H1 (cell line): ENCODE results near the gene MMP25. TPM values are rescaled to one million over a fixed set of nuclear protein-coding genes. Genes with fewer than 3 reads are reported as not detected.

ENCODE experiments used
- CTCF ChIA-PET: fragments of 300-600 bp; sonication (Branson Sonifier 250); formaldehyde crosslinking; loops from one replicate; lab custom pipeline; 2021; ENCODE audit not compliant: partially characterized antibody; lab: Charles Lee
- POLR2A ChIA-PET: fragments of 300-600 bp; sonication (Branson Sonifier 250); formaldehyde crosslinking; loops from one replicate; lab custom pipeline; 2021; ENCODE audit warnings: inconsistent platforms; ENCODE audit not compliant: partially characterized antibody; lab: Charles Lee
- DNase-seq, 2 experiments: peaks; one replicate each; pipeline versions ENCODE4 v3.0.0 to v3.0.0-alpha.2; 2010 to 2022; ENCODE audit warnings: low spot score in 2 of 2, low read depth in 1 of 2, mixed read lengths in 1 of 2
- FAIRE-seq: peaks from 2 replicates; lab custom pipeline; 2011; peaks lifted over from hg19 to GRCh38; lab: Jason Lieb, UNC
- H2AFZ ChIP-seq: 2 replicates; pipeline ENCODE4 v1.8.1; 2012; ENCODE audit warnings: low read length, inconsistent platforms
- H2AK5ac ChIP-seq: 2 replicates; pipeline ENCODE4 v1.6.1; 2013; ENCODE audit warnings: low read depth, low read length
- H2BK120ac ChIP-seq: replicated peaks from 2 replicates; pipeline ENCODE3; 2013; ENCODE audit warnings: low read depth, low read length, inconsistent platforms
- H2BK12ac ChIP-seq: 2 replicates; pipeline ENCODE4 v1.6.1; 2013; ENCODE audit warnings: low read depth, low read length
- H2BK15ac ChIP-seq: 2 replicates; pipeline ENCODE4 v1.6.1; 2013; ENCODE audit warnings: low read length
- H2BK20ac ChIP-seq: 2 replicates; pipeline ENCODE4 v1.6.1; 2013; ENCODE audit warnings: low read length
- H2BK5ac ChIP-seq: 2 replicates; pipeline ENCODE4 v1.6.1; 2013; ENCODE audit warnings: low read depth, low read length
- H3K14ac ChIP-seq: 2 replicates; pipeline ENCODE4 v1.6.1; 2013; ENCODE audit warnings: inconsistent platforms; ENCODE audit not compliant: insufficient read length
- H3K18ac ChIP-seq: 2 replicates; pipeline ENCODE4 v1.6.1; 2013; ENCODE audit warnings: low read length; ENCODE audit errors: extremely low read depth
- H3K23ac ChIP-seq: 2 replicates; pipeline ENCODE4 v1.6.1; 2013; ENCODE audit warnings: inconsistent platforms; ENCODE audit not compliant: insufficient read length
- H3K23me2 ChIP-seq: 2 replicates; pipeline ENCODE4 v1.6.1; 2013; ENCODE audit warnings: low read depth, low read length
- H3K27ac ChIP-seq: 2 replicates; pipeline ENCODE4 v1.6.1; 2011; ENCODE audit warnings: low read depth, low read length, inconsistent platforms
- H3K27me3 ChIP-seq, 4 experiments: replicated peaks in 1 of 4; 1 replicate in 1 of 4; 2 replicates in 3 of 4; pipeline versions ENCODE4 v1.6.1 to v1.8.1; 2011 to 2013; ENCODE audit warnings: low read length in 3 of 4, mild to moderate bottlenecking in 3 of 4, inconsistent platforms in 2 of 4, mixed read lengths in 2 of 4, moderate library complexity in 1 of 4; ENCODE audit not compliant: control insufficient read depth in 3 of 4, insufficient read depth in 3 of 4; ENCODE audit errors: extremely low read depth in 1 of 4
- H3K36me3 ChIP-seq, 4 experiments: 2 replicates each; pipeline versions ENCODE4 v1.6.1 to v1.8.1; 2011 to 2013; ENCODE audit warnings: mild to moderate bottlenecking in 4 of 4, low read length in 3 of 4, moderate library complexity in 2 of 4, control low read depth in 1 of 4, inconsistent platforms in 1 of 4; ENCODE audit not compliant: insufficient read depth in 4 of 4, control insufficient read depth in 2 of 4
- H3K4ac ChIP-seq: replicated peaks from 2 replicates; pipeline ENCODE3; 2013; ENCODE audit warnings: low read length, low read depth, mixed read lengths, inconsistent platforms; ENCODE audit not compliant: insufficient read length
- H3K4me1 ChIP-seq, 4 experiments: replicated peaks in 1 of 4; 1 replicate in 1 of 4; 2 replicates in 3 of 4; pipeline versions ENCODE4 v1.6.1 to v1.8.1; 2011 to 2013; ENCODE audit warnings: low read length in 3 of 4, inconsistent platforms in 2 of 4, mixed read lengths in 1 of 4; ENCODE audit not compliant: insufficient read depth in 4 of 4, control insufficient read depth in 3 of 4
- H3K4me2 ChIP-seq, 2 experiments: 2 replicates each; pipeline versions ENCODE4 v1.6.1 to v1.8.1; 2011 to 2013; ENCODE audit warnings: low read depth in 2 of 2, low read length in 2 of 2, control low read depth in 1 of 2, inconsistent platforms in 1 of 2, mild to moderate bottlenecking in 1 of 2; ENCODE audit not compliant: insufficient read depth in 1 of 2
- H3K4me3 ChIP-seq, 4 experiments: fragments of 200-600, 300-600 bp in 1 of 4; sonication (generic), shearing (Covaris generic), sonication (Bioruptor Twin) in 1 of 4; 2 replicates each; pipeline versions ENCODE4 v1.5.1 to v1.8.1; 2011 to 2016; ENCODE audit warnings: low read length in 4 of 4, low read depth in 3 of 4, control low read depth in 2 of 4, inconsistent platforms in 2 of 4, mild to moderate bottlenecking in 2 of 4, mixed read lengths in 1 of 4, moderate library complexity in 1 of 4; ENCODE audit not compliant: insufficient read depth in 2 of 4; ENCODE audit errors: extremely low read depth in 1 of 4
- H3K56ac ChIP-seq: replicated peaks from 2 replicates; pipeline ENCODE3; 2013; ENCODE audit warnings: low read depth, mild to moderate bottlenecking, mixed read lengths, low read length, inconsistent platforms; ENCODE audit not compliant: insufficient read length
- H3K79me1 ChIP-seq: 2 replicates; pipeline ENCODE4 v1.6.1; 2013; ENCODE audit warnings: low read depth, low read length, control low read depth
- H3K79me2 ChIP-seq, 2 experiments: 2 replicates each; pipeline versions ENCODE4 v1.6.1 to v1.8.1; 2012 to 2013; ENCODE audit warnings: low read length in 2 of 2, mild to moderate bottlenecking in 2 of 2, inconsistent platforms in 1 of 2; ENCODE audit not compliant: insufficient read depth in 2 of 2, control insufficient read depth in 1 of 2
- H3K9ac ChIP-seq, 4 experiments: replicated peaks in 1 of 4; 1 replicate in 1 of 4; 2 replicates in 3 of 4; pipeline versions ENCODE4 v1.6.1 to v1.8.1; 2011 to 2013; ENCODE audit warnings: low read depth in 3 of 4, low read length in 3 of 4, control low read depth in 2 of 4, mild to moderate bottlenecking in 2 of 4, moderate library complexity in 2 of 4, inconsistent platforms in 1 of 4; ENCODE audit errors: extremely low read depth in 1 of 4
- H3K9me3 ChIP-seq, 2 experiments: 2 replicates each; pipeline versions ENCODE4 v1.6.1 to v1.8.1; 2012 to 2013; ENCODE audit warnings: mild to moderate bottlenecking in 2 of 2, moderate library complexity in 2 of 2, control low read depth in 1 of 2, inconsistent platforms in 1 of 2, low read depth in 1 of 2, low read length in 1 of 2, mixed read lengths in 1 of 2; ENCODE audit not compliant: insufficient read depth in 2 of 2
- H4K20me1 ChIP-seq, 2 experiments: replicated peaks in 1 of 2; 2 replicates each; pipeline versions ENCODE3 to v1.8.1; 2011 to 2013; ENCODE audit warnings: inconsistent platforms in 2 of 2, low read length in 2 of 2, mild to moderate bottlenecking in 1 of 2; ENCODE audit not compliant: insufficient read depth in 2 of 2, control insufficient read depth in 1 of 2
- H4K5ac ChIP-seq: 2 replicates; pipeline ENCODE4 v1.6.1; 2013; ENCODE audit warnings: low read length, low read depth, mixed read lengths, inconsistent platforms; ENCODE audit not compliant: insufficient read length
- H4K8ac ChIP-seq: 2 replicates; pipeline ENCODE4 v1.8.0; 2013; ENCODE audit warnings: mild to moderate bottlenecking, moderate library complexity, low read length, inconsistent platforms; ENCODE audit not compliant: insufficient read depth; ENCODE audit errors: extremely low read depth
- H4K91ac ChIP-seq: replicated peaks from 2 replicates; pipeline ENCODE3; 2013; ENCODE audit warnings: low read length, mixed read lengths, inconsistent platforms; ENCODE audit not compliant: insufficient read length
- FOSL1 ChIP-seq: IDR thresholded peaks from 2 replicates; pipeline ENCODE4 v1.6.1; 2011; ENCODE audit warnings: mild to moderate bottlenecking, low read depth, low read length, moderate library complexity; ENCODE audit not compliant: insufficient read depth
- GTF2F1 ChIP-seq: IDR thresholded peaks from 2 replicates; pipeline ENCODE4 v1.6.1; 2012; ENCODE audit warnings: low read depth, low read length, improper control_type of control experiment, borderline replicate concordance
- KDM1A ChIP-seq: fragments of 200-600, 300-600 bp; sonication (generic); IDR thresholded peaks from 2 replicates; pipeline ENCODE4 v1.7.1; 2016; ENCODE audit warnings: mild to moderate bottlenecking, low read length, borderline replicate concordance
- POLR2A ChIP-seq, 2 experiments: IDR thresholded peaks; 1 replicate in 1 of 2; 2 replicates in 1 of 2; pipeline ENCODE4 v1.6.1; 2011; ENCODE audit warnings: low read depth in 2 of 2, low read length in 2 of 2, mild to moderate bottlenecking in 2 of 2; ENCODE audit errors: control extremely low read depth in 1 of 2
- RAD21 ChIP-seq, 2 experiments: IDR thresholded peaks in 1 of 2; conservative IDR thresholded peaks in 1 of 2; 2 replicates each; pipeline ENCODE4 v1.6.1; 2011; ENCODE audit warnings: low read depth in 2 of 2, low read length in 2 of 2, improper control_type of control experiment in 1 of 2, inconsistent platforms in 1 of 2, mild to moderate bottlenecking in 1 of 2, moderate library complexity in 1 of 2
- SIN3A ChIP-seq, 2 experiments: IDR thresholded peaks in 1 of 2; conservative IDR thresholded peaks in 1 of 2; 2 replicates each; pipeline ENCODE4 v1.6.1; 2011 to 2012; ENCODE audit warnings: low read length in 2 of 2, improper control_type of control experiment in 1 of 2, low read depth in 1 of 2, mild to moderate bottlenecking in 1 of 2
- SIRT6 ChIP-seq: IDR thresholded peaks from one replicate; pipeline ENCODE4 v1.7.1; 2012; ENCODE audit warnings: low read length, inconsistent platforms
- SIX5 ChIP-seq: IDR thresholded peaks from 2 replicates; pipeline ENCODE4 v1.6.1; 2011; ENCODE audit warnings: mild to moderate bottlenecking, low read depth, low read length
- SUZ12 ChIP-seq: fragments of 200-600 bp; sonication (generic); IDR thresholded peaks from 2 replicates; pipeline ENCODE4 v1.6.1; 2012; ENCODE audit warnings: mild to moderate bottlenecking, inconsistent platforms, low read length, moderate library complexity, mixed read lengths
- TCF12 ChIP-seq: IDR thresholded peaks from 2 replicates; pipeline ENCODE4 v1.6.1; 2011; ENCODE audit warnings: low read depth, mild to moderate bottlenecking, low read length
- WGBS, 2 experiments: shearing (Covaris generic) in 1 of 2; methylation state at CpG; one replicate each; pipeline versions ENCODE4 v1.1.6 to v1.1.7; 2013 to 2015; ENCODE audit warnings: low lambda C conversion rate in 2 of 2, mixed read lengths in 2 of 2, inconsistent platforms in 1 of 2, low coverage in 1 of 2, missing lambda C conversion rate in 1 of 2; ENCODE audit not compliant: insufficient replicate concordance in 2 of 2, insufficient coverage in 1 of 2, insufficient read length in 1 of 2; ENCODE audit errors: extremely low coverage in 1 of 2, missing lambda C conversion rate in 1 of 2; 5-methylcytosine and 5-hydroxymethylcytosine counted together
- polyA plus RNA-seq, 7 experiments: library from polyadenylated mRNA; depleted of rRNA in 3 of 7; stranded (reverse) in 5 of 7; unstranded in 2 of 7; fragments of >200 nt in 5 of 7; fragments of 200-250 nt in 2 of 7; gene quantifications; 1 replicate in 5 of 7; 2 replicates in 1 of 7; 4 replicates in 1 of 7; pipeline versions ENCODE4 v1.2.1 to v1.2.3, GENCODE V29; 2011 to 2013; ENCODE audit warnings: missing spikeins in 2 of 7, mixed read lengths in 2 of 7
- total RNA-seq: library from RNA; stranded (reverse); fragmentation: NEBNext Ultra II Directional; extraction: Animal tissue kit (Norgen Biotek cat#: 25700); gene quantifications from 2 replicates; pipeline ENCODE4 v1.2.1, GENCODE V29; 2021

MMP25 gene
- total and polyA plus RNA-seq, 2 of the 8 experiments (the other 6 are each of a cell fraction or from before 2014, with no cell fraction given) = 7.7 to 26.7 TPM

DNA sequence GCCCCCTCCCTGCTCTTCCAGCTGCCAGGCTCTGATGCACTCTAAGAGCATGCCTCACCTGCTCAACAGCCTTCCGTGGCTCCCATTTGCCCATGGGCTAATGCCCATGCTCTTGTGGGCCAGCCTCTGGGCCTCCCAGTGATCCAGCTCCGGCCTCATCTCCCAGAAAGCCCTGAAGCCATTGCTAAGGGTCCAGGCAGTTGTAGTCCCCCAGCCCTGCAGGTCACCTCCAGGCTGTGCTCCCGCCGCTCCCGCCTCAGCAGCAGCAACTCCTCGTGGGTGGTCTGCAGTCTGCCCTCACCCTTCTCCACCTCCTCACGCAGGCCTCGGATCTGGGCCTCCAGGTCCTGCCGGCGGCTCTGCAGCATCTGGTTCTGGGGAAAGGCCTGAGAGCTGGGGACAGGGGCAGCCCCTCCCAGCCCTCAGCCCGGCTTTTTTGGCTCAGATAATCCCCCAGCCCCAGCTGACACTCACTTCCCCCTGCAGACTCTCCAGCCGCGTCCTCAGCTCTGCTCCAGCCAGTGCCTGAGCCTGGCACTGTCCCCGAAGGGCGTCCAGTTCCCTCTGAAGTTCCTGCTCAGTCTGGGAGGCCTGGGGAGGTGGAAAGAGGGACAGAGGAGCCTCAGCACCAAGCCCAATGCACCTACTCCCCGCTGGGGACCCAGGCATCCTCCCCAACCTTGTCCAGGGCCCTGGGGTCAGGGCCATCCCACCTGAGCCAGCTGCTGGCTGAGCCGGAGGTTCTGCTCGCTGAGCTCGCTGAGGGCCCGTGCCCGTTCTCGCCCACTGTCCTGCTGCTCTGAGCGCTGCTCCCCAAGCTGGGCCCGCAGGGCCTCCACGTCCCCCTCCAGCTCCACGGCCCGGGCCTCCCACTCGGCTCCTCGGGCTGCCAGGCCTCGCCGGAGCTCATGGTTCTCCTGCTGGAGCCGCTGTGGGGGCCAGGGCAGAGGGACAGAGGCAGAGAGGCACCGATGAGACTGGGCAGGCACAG lies 15.8 kb upstream of the MMP25 start:
- Histone ChIP-seq H3K27me3 (0 out of 7 replicates have a peak, but pooled peaks cover 0 to 2% (median 0%) of the 10 kb centered on the region in 4 experiments), H3K56ac (no peak overlapping the region), H3K23me2 (no peaks in the 10 kb centered on the region), H2BK120ac (no peak overlapping the region), H4K20me1 (peaks cover 10 to 34% of the 10 kb centered on the region in 2 experiments), H2BK5ac (no peak overlapping the region), H2AK5ac (no peak overlapping the region), H2BK15ac (no peak overlapping the region), H3K4me1 (peaks cover 0 to 11% (median 8%) of the 10 kb centered on the region in 4 experiments; a peak in 6 of 7 replicates), H4K8ac (no peak overlapping the region; the same call in 1 of the 2 replicates), H4K5ac (no peak overlapping the region), H3K27ac (no peak overlapping the region), H3K4me2 (no peak overlapping the region), H3K4ac (no peak overlapping the region), H3K23ac (no peak overlapping the region), H3K14ac (no peak overlapping the region), H3K4me3 (no peak overlapping the region), H3K9ac (no peak overlapping the region), H3K18ac (no peak overlapping the region), H3K9me3 (no peaks in the 10 kb centered on the region), H3K79me1 (0 out of 2 replicates have a peak, but pooled peaks cover 1% of the 10 kb centered on the region), H2BK12ac (no peak overlapping the region), H2AFZ (no peak overlapping the region), H2BK20ac (0 out of 2 replicates have a peak overlapping the region, but pooled peaks have one; percentile 48), H3K36me3 (peaks cover 0 to 21% (median 9%) of the 10 kb centered on the region in 4 experiments; a peak in 7 of 8 replicates), H4K91ac (no peak overlapping the region), H3K79me2 (no peaks in the 10 kb centered on the region)
- 93% methylated on average over 29 of the region's 33 CpGs; no CpG with 5 or more reads in 1 of the 2 experiments for WGBS, 2 experiments
- ChIA-PET POLR2A (interaction anchor here (0.7 to 35.7 kb wide), 9 partner anchors 2 to 102 kb away, joined by 3 to 1808 read pairs (median 61); partner anchors contain the start of genes BICDL2, CLDN6, CLDN9 and HCFC1R1), CTCF (interaction anchor here (0.6 to 23.8 kb wide), 29 partner anchors 11 to 1366 kb away, joined by 3 to 639 read pairs (median 9); partner anchors contain the start of genes CLDN6, CLDN9, HCFC1R1 and KREMEN2)
- FAIRE-seq (no peak), DNase-seq (peak in 1 of 2 experiments; percentile 40)
- TF ChIP-seq SIN3A (conservative IDR thresholded peaks at IDR 0.05 in 1 of 2, IDR thresholded peaks at IDR 0.05 in 1 of 2; ENCODE audit: low read depth in 1 of 2, low read length in 2 of 2) = no peak
- TF ChIP-seq SIX5 = no peak
- no peak for TF ChIP-seq POLR2A (IDR thresholded peaks at IDR 0.05; ENCODE audit: control extremely low read depth in 1 of 2, low read depth in 2 of 2, low read length in 2 of 2)
- no peak for TF ChIP-seq SUZ12
- no peak for TF ChIP-seq RAD21 (IDR thresholded peaks at IDR 0.05 in 1 of 2, conservative IDR thresholded peaks at IDR 0.05 in 1 of 2; ENCODE audit: low read depth in 2 of 2, low read length in 2 of 2)
- TF ChIP-seq FOSL1 = no peak
- TF ChIP-seq TCF12 = no peak
- TF ChIP-seq GTF2F1 = no peak
- TF ChIP-seq SIRT6 = no peak
- no peak for TF ChIP-seq KDM1A
